HG03565 (cell line): Measurements from ENCODE around the gene EIF3B.
"Not testable (repeated sequence)": the region's sequence is repeated elsewhere in the genome, so short reads cannot be mapped to it uniquely, and the experiment has no call there.

Experiments used
- ATAC-seq: cut with Tn5 transposase; IDR thresholded peaks from one replicate; pipeline ENCODE4 v1.9.1; 2021; ENCODE audit warnings: mild to moderate bottlenecking, moderate library complexity; ENCODE audit not compliant: unreplicated experiment

Gene EIF3B

GRCh38 chr7:2376351-2377154 is 21.9 kb downstream of the EIF3B start:
- ATAC-seq, result no peak

GRCh38 chr7:2377492-2377891 is 22.9 kb downstream of the EIF3B start:
- ATAC-seq, result not testable (repeated sequence)

GRCh38 chr7:2378125-2378524 is 23.5 kb downstream of the EIF3B start:
- ATAC-seq, result not testable (repeated sequence)

- no peak for ATAC-seq
Observed at GRCh38 chr7:2379161-2379560, 24.5 kb downstream of the EIF3B start.

- no peak for ATAC-seq
Observed at GRCh38 chr7:2379821-2380450, 25.3 kb downstream of the EIF3B start.

GRCh38 chr7:2380461-2380860 is 25.8 kb downstream of the EIF3B start:
- ATAC-seq, result no peak

- ATAC-seq, result no peak
Observed at GRCh38 chr7:2381227-2381626, 26.6 kb downstream of the EIF3B start.

GRCh38 chr7:2381881-2382509 is 27.4 kb downstream of the EIF3B start:
- no peak for ATAC-seq

GRCh38 chr7:2383543-2384274 is 29.1 kb downstream of the EIF3B start:
- no peak for ATAC-seq

GRCh38 chr7:2384354-2385243 is 30.0 kb downstream of the EIF3B start:
- ATAC-seq, result no peak

- not testable (repeated sequence) for ATAC-seq
Observed at GRCh38 chr7:2386122-2386521, 31.5 kb downstream of the EIF3B start.

GRCh38 chr7:2386964-2387669 is 32.5 kb downstream of the EIF3B start:
- ATAC-seq, result no peak

GRCh38 chr7:2387897-2388636 is 33.4 kb downstream of the EIF3B start:
- no peak for ATAC-seq

GRCh38 chr7:2388637-2388954 is 34.0 kb downstream of the EIF3B start:
- no peak for ATAC-seq

GRCh38 chr7:2390020-2390816 is 35.6 kb downstream of the EIF3B start:
- not testable (repeated sequence) for ATAC-seq

GRCh38 chr7:2393706-2394105 is 39.1 kb downstream of the EIF3B start:
- no peak for ATAC-seq

GRCh38 chr7:2394566-2395082 is 40.0 kb downstream of the EIF3B start:
- ATAC-seq, result no peak

- ATAC-seq, result no peak
Observed at GRCh38 chr7:2398506-2398905, 43.9 kb downstream of the EIF3B start.
